H1 (cell line): ENCODE results near the gene MYO1A. TPM values are rescaled to one million over a fixed set of nuclear protein-coding genes. Genes with fewer than 3 reads are reported as not detected.

Source experiments
- BACH1 ChIP-seq: IDR thresholded peaks from 2 replicates; pipeline ENCODE4 v1.6.1; 2012; ENCODE audit warnings: low read length, improper control_type of control experiment
- CHD2 ChIP-seq: IDR thresholded peaks from 2 replicates; pipeline ENCODE4 v1.6.1; 2012; ENCODE audit warnings: low read length, improper control_type of control experiment
- GTF2F1 ChIP-seq: IDR thresholded peaks from 2 replicates; pipeline ENCODE4 v1.6.1; 2012; ENCODE audit warnings: low read depth, low read length, improper control_type of control experiment, borderline replicate concordance
- JUND ChIP-seq: IDR thresholded peaks from 2 replicates; pipeline ENCODE4 v1.6.1; 2011; ENCODE audit warnings: mild to moderate bottlenecking, improper control_type of control experiment, low read length
- polyA plus RNA-seq, 7 experiments: library from polyadenylated mRNA; depleted of rRNA in 3 of 7; stranded (reverse) in 5 of 7; unstranded in 2 of 7; fragments of >200 nt in 5 of 7; fragments of 200-250 nt in 2 of 7; gene quantifications; 1 replicate in 5 of 7; 2 replicates in 1 of 7; 4 replicates in 1 of 7; pipeline versions ENCODE4 v1.2.1 to v1.2.3, GENCODE V29; 2011 to 2013; ENCODE audit warnings: missing spikeins in 2 of 7, mixed read lengths in 2 of 7
- total RNA-seq: library from RNA; stranded (reverse); fragmentation: NEBNext Ultra II Directional; extraction: Animal tissue kit (Norgen Biotek cat#: 25700); gene quantifications from 2 replicates; pipeline ENCODE4 v1.2.1, GENCODE V29; 2021

MYO1A gene
- total and polyA plus RNA-seq, 2 of the 8 experiments (the other 6 are each of a cell fraction or from before 2014, with no cell fraction given) = 0.54 to 0.77 TPM

DNA sequence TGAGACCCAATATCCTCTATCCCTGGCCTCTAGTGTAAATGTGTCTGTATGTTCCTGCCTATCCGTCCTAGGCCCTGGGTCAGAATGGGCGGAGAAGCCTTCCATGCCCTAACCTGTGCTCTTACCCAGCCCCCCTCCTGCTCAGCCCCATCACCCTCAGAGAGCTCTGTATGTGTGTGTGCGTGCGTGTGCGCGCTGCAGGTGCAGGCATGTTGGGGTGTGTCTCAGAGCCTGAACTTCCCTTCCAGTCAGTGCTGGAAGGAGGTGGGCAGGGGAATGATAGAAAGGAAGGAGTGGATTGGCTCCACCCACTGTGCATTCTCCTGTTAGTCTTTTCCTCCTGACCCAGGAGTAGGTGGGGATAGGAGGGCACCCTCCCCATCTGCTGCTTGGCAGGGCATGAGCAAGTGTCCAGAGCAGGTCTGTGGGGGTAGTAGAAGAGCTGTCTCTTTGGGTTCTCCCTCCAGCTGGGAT is 46.2 kb upstream of the MYO1A start (continued):
- TF ChIP-seq GTF2F1 (no peak), BACH1 (no peak), CHD2 (no peak), JUND (no peak)
